Esophagus (tissue), 2 donors: ENCODE data around the gene DDT. TPM values are rescaled to one million over a fixed set of nuclear protein-coding genes. Genes with fewer than 3 reads are reported as not detected.
"Not testable (repeated sequence)": the region's sequence is repeated elsewhere in the genome, so short reads cannot be mapped to it uniquely, and the experiment has no call there.

Source experiments
- H3K27ac ChIP-seq, 2 donors: one replicate each; pipeline ENCODE4 v1.5.1; 2013; ENCODE audit warnings: low read depth in 2 of 2, mild to moderate bottlenecking in 2 of 2, inconsistent platforms in 1 of 2, low read length in 1 of 2, moderate library complexity in 1 of 2
- H3K27me3 ChIP-seq, 2 donors: one replicate each; pipeline ENCODE4 v1.6.1; 2013; ENCODE audit warnings: low read length in 2 of 2, control low read depth in 1 of 2, mild to moderate bottlenecking in 1 of 2; ENCODE audit not compliant: insufficient read depth in 2 of 2, control insufficient read depth in 1 of 2
- H3K36me3 ChIP-seq, 2 donors: one replicate each; pipeline ENCODE4 v1.6.1; 2013; ENCODE audit warnings: low read length in 1 of 2; ENCODE audit not compliant: control insufficient read depth in 2 of 2, insufficient read depth in 2 of 2
- H3K4me1 ChIP-seq, 2 donors: one replicate each; pipeline ENCODE4 v1.6.1; 2013; ENCODE audit warnings: low read length in 1 of 2; ENCODE audit not compliant: control insufficient read depth in 2 of 2, insufficient read depth in 2 of 2
- H3K4me3 ChIP-seq, 2 donors: one replicate each; pipeline ENCODE4 v1.5.1; 2013; ENCODE audit warnings: low read length in 2 of 2, mild to moderate bottlenecking in 2 of 2, low read depth in 1 of 2, moderate library complexity in 1 of 2
- H3K9me3 ChIP-seq, 2 donors: one replicate each; pipeline ENCODE4 v1.6.1; 2013; ENCODE audit warnings: mild to moderate bottlenecking in 2 of 2, low read depth in 1 of 2, low read length in 1 of 2, moderate library complexity in 1 of 2; ENCODE audit not compliant: control insufficient read depth in 2 of 2, insufficient read depth in 1 of 2
- WGBS, 2 donors: extraction: QIAGEN DNeasy Blood & Tissue Kit; methylation state at CpG; one replicate each; pipeline ENCODE4 v1.1.7; 2013; 5-methylcytosine and 5-hydroxymethylcytosine counted together
- polyA plus RNA-seq, 2 donors: library from polyadenylated mRNA; stranded (reverse); fragments of 200-250 nt; gene quantifications; one replicate each; pipeline ENCODE4 v1.2.3, GENCODE V29; 2013
- donor health status: healthy with polysubstance abuse.
- donor health status: Bipolar disorder and iron deficiency.

DDT gene
- 100 to 1,000 TPM; 165 to 213 TPM for polyA plus RNA-seq

GRCh38 chr22:23974345-23974744 is at the start of gene DDT:
Gene DDT, minus strand, starts transcription at chr22:23974441. Its CDS starts 27 bp downstream, at chr22:23974414.
- H3K27ac ChIP-seq, H3K9me3 ChIP-seq, H3K27me3 ChIP-seq, H3K4me3 ChIP-seq, H3K4me1 ChIP-seq: not testable (repeated sequence)
- WGBS, 2 donors, result no CpG with 5 or more reads among the region's 29 CpGs
- peaks cover 3 to 15% of the 10 kb centered on the region in 2 donors for H3K36me3 ChIP-seq

DNA sequence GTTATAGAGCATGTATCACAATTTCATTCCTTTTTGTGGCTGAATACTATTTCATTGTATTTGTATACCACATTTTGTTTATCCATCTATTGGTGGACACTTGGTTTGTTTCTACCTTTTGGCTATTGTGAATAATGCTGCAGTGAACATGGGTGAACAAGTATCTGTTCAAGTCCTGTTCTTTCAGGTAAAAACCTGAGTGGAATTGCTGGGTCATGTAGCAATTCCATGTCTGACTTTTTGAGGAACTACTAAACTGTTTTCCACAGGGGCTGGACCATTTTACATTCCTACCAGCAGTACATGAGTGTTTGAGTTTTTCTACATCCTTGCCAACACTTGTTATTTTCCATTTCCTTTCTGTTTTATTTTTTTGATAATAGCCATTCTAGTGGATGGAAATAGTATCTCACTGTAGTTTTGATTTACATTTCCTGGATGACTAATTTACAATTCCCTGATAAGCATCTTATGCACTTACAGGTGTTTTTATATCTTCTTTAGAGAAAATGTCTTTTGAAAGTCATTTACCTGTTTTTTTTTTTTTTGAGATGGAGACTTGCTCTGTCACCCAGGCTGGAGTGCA is 49.1 kb upstream of the DDT start:
- H3K27me3 ChIP-seq, result no peaks in the 10 kb centered on the region
- no peak overlapping the region for H3K4me3 ChIP-seq
- H3K27ac ChIP-seq, result no peak overlapping the region
- no peaks in the 10 kb centered on the region for H3K36me3 ChIP-seq
- no peaks in the 10 kb centered on the region for H3K9me3 ChIP-seq
- H3K4me1 ChIP-seq, result no peaks in the 10 kb centered on the region

- Histone ChIP-seq H3K27me3 (no peaks in the 10 kb centered on the region), H3K4me3 (no peak overlapping the region), H3K36me3 (no peaks in the 10 kb centered on the region), H3K9me3 (no peaks in the 10 kb centered on the region), H3K4me1 (no peaks in the 10 kb centered on the region), H3K27ac (no peak overlapping the region)
- 94 to 99% methylated on average over 3 of the region's 3 CpGs for WGBS, 2 donors
Observed at GRCh38 chr22:24021304-24021703, 47.1 kb upstream of the DDT start.

- 97 to 100% methylated on average over 1 of the region's 1 CpG for WGBS, 2 donors
Observed at GRCh38 chr22:24016156-24016555, 41.9 kb upstream of the DDT start.

DNA sequence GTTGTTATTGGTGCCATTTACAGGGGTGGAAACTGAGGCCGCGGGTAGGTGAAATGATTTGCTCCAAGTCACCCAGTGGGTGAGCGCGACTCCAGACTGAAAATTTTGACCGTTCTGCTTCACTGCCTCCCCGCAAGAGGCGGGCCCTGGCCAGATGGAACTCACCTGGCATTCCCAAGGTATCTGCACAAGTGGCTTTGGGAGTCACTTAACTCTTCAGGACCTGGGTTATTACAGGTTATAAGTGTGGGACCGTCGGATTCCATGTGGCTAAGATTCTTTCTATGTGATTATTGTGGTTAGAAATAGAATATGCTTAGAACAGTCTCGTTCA is 37.5 kb upstream of the DDT start:
- peak overlapping the region; percentile 66 to 90 for H3K4me3 ChIP-seq
- no peaks in the 10 kb centered on the region for H3K9me3 ChIP-seq
- H3K4me1 ChIP-seq, result peaks cover 0 to 2% of the 10 kb centered on the region in 2 donors
- H3K36me3 ChIP-seq, result no peaks in the 10 kb centered on the region
- H3K27ac ChIP-seq, result peak overlapping the region; percentile 54 to 77
- 1% methylated on average over 10 of the region's 10 CpGs for WGBS, 2 donors
- H3K27me3 ChIP-seq, result no peaks in the 10 kb centered on the region

More at GRCh38 chr22:24016156-24016555, 41.9 kb upstream of the DDT start:
- no peaks in the 10 kb centered on the region for H3K36me3 ChIP-seq
- no peaks in the 10 kb centered on the region for H3K27me3 ChIP-seq
- H3K4me3 ChIP-seq, result no peak overlapping the region
- H3K4me1 ChIP-seq, result peaks cover 0 to 2% of the 10 kb centered on the region in 2 donors
- no peak overlapping the region for H3K27ac ChIP-seq
- no peaks in the 10 kb centered on the region for H3K9me3 ChIP-seq

GRCh38 chr22:24010018-24010391 is 35.8 kb upstream of the DDT start:
- no peaks in the 10 kb centered on the region for H3K36me3 ChIP-seq
- H3K4me3 ChIP-seq, result no peak overlapping the region
- no peaks in the 10 kb centered on the region for H3K27me3 ChIP-seq
- WGBS, 2 donors, result 93 to 95% methylated on average over 2 of the region's 2 CpGs
- no peak overlapping the region for H3K27ac ChIP-seq
- H3K4me1 ChIP-seq, result peaks cover 0 to 2% of the 10 kb centered on the region in 2 donors
- no peaks in the 10 kb centered on the region for H3K9me3 ChIP-seq

DNA sequence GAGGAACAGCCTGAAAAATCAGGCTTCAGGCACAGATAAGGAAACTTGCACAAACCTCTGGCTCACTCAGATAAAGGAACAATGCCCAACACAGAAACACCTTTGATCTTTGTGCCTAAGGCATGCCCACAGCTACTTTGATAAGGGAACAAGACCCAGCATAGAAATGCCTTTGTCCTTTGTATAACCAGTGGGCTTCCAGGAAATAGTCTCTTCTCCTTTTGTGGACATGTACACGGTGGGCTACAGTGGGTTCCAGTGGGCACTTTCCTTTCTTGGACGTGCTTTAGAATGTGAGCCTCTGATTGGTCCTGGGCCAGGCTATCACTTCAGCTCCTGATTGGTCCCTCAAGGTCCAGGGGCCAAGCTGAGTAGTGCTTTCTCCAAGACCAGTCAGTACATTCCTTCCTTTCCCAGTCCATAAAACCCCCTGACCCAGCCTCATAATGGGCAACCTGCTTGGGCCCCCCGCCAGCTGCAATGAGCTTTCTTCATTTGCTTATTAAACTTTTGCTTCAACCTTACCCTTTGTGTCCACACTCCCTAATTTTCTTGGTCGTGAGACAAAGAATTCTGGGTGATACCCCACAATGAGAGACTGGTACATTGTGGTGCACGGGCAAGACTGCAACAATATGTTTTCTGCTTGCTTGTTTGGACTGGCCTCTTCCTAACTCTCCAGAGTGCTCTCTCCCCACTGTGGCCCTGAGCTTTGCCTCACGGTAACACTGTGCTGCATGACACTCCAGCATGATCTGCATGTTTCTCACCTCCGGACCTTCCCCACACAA is 35.2 kb upstream of the DDT start:
- peaks cover 0 to 2% of the 10 kb centered on the region in 2 donors for H3K4me1 ChIP-seq
- no peak overlapping the region for H3K4me3 ChIP-seq
- no peaks in the 10 kb centered on the region for H3K27me3 ChIP-seq
- 82 to 85% methylated on average over 7 of the region's 7 CpGs for WGBS, 2 donors
- H3K27ac ChIP-seq, result no peak overlapping the region
- no peaks in the 10 kb centered on the region for H3K36me3 ChIP-seq
- no peaks in the 10 kb centered on the region for H3K9me3 ChIP-seq

DNA sequence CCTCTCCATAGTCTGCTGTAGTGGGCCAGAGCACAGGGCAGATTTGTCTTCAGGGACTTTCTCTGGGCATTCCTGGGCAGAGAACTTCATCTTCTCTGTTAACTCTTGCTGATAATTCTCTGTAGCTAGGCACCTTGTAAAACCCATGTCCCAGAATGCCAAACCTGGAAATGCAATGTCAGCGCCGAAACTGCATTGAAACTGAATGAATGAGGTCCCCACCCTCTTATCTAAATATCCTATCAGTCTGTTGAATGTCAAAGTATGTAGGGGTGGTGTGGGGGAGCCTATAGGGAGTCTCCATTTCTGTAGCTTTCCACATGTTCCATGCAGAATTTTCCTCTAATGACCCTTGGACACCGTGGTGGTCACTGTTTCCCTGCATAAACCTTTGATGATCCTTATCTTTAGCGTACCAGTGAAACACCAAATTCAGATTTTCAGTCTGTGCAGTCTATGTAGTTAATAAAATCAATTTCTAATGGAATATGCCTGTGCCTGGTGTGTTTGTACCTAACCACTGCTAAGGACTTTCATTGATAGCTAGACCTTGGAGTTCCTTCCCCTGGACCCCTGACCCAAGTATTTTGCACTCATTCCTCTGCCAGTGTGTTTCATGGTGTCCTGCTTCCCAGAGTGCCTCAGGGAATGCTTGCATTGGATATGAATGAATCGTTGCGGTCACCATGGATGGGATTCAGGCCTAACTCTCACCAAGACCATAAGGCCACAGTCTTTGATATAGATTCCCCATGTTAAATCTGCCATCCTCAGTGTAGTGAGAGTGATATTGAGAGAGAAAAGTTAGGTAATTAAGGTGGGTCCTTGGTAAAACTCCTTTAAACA is 34.4 kb upstream of the DDT start:
- Histone ChIP-seq H3K4me1 (peaks cover 0 to 2% of the 10 kb centered on the region in 2 donors), H3K27me3 (no peaks in the 10 kb centered on the region), H3K27ac (no peak overlapping the region), H3K36me3 (no peaks in the 10 kb centered on the region), H3K4me3 (no peak overlapping the region), H3K9me3 (no peaks in the 10 kb centered on the region)
- WGBS, 2 donors, result 81 to 88% methylated on average over 6 of the region's 6 CpGs

- H3K4me3 ChIP-seq, result no peak overlapping the region
- H3K36me3 ChIP-seq, result no peaks in the 10 kb centered on the region
- 86 to 91% methylated on average over 1 of the region's 1 CpG for WGBS, 2 donors
- H3K9me3 ChIP-seq, result no peaks in the 10 kb centered on the region
- no peaks in the 10 kb centered on the region for H3K27me3 ChIP-seq
- no peak overlapping the region for H3K27ac ChIP-seq
- H3K4me1 ChIP-seq, result peaks cover 0 to 2% of the 10 kb centered on the region in 2 donors
Observed at GRCh38 chr22:24008022-24008283, 33.7 kb upstream of the DDT start.
